SK-N-MC (cell line): ENCODE data around the gene GJA10.

Source experiments
- DNase-seq: peaks from one replicate; pipeline ENCODE4 v3.0.0-alpha.2; 2011; ENCODE audit warnings: low read depth, low spot score
- H3K27ac ChIP-seq: fragments of 200-600 bp; sonication (generic); 2 replicates; pipeline ENCODE4 v1.5.1; 2016; ENCODE audit warnings: mixed run types
- H3K36me3 ChIP-seq: fragments of 200-600 bp; sonication (generic); 2 replicates; pipeline ENCODE4 v1.6.1; 2017; ENCODE audit warnings: antibody characterized with exemption, low read length, mixed read lengths; ENCODE audit not compliant: insufficient read depth
- H3K4me3 ChIP-seq: fragments of 200-600 bp; sonication (generic); 2 replicates; pipeline ENCODE4 v1.5.1; 2016
- H3K9ac ChIP-seq: fragments of 200-600 bp; sonication (generic); 2 replicates; pipeline ENCODE4 v1.8.0; 2017; ENCODE audit warnings: mixed run types, mixed read lengths; ENCODE audit not compliant: insufficient read length
- H3K9me3 ChIP-seq: fragments of 200-600 bp; sonication (generic); 2 replicates; pipeline ENCODE4 v1.6.1; 2017; ENCODE audit warnings: low read depth, mild to moderate bottlenecking, antibody characterized with exemption, low read length, moderate library complexity, mixed read lengths
- EZH2 ChIP-seq: fragments of 200-600 bp; sonication (generic); IDR thresholded peaks from one replicate; pipeline ENCODE4 v1.6.1; 2017; ENCODE audit warnings: antibody characterized with exemption
- FOXP2 ChIP-seq: optimal IDR thresholded peaks from 2 replicates; pipeline ENCODE3; 2011; ENCODE audit warnings: mild to moderate bottlenecking, moderate library complexity; ENCODE audit not compliant: insufficient read depth; ENCODE audit errors: extremely low read length, control extremely low read depth
- POLR2AphosphoS5 ChIP-seq: IDR thresholded peaks from 2 replicates; pipeline ENCODE4 v1.6.1; 2012; ENCODE audit warnings: mild to moderate bottlenecking, low read depth, low read length, borderline replicate concordance

GJA10 gene

GRCh38 chr6:89927264-89927663 lies 33.0 kb downstream of the GJA10 start:
- no peak overlapping the region for H3K27ac ChIP-seq
- H3K9ac ChIP-seq, result no peak overlapping the region
- TF ChIP-seq POLR2AphosphoS5, result no peak
- TF ChIP-seq FOXP2, result no peak
- TF ChIP-seq EZH2, result no peak
- no peak overlapping the region for H3K4me3 ChIP-seq
- no peak for DNase-seq
- no peaks in the 10 kb centered on the region for H3K36me3 ChIP-seq
- H3K9me3 ChIP-seq, result no peaks in the 10 kb centered on the region

GRCh38 chr6:89927791-89928550 lies 33.7 kb downstream of the GJA10 start:
- H3K4me3 ChIP-seq, result no peak overlapping the region
- no peak overlapping the region for H3K27ac ChIP-seq
- H3K36me3 ChIP-seq, result no peaks in the 10 kb centered on the region
- no peak for DNase-seq
- no peak overlapping the region for H3K9ac ChIP-seq
- no peaks in the 10 kb centered on the region for H3K9me3 ChIP-seq
- TF ChIP-seq FOXP2 (no peak), POLR2AphosphoS5 (no peak), EZH2 (no peak)

GRCh38 chr6:89928604-89929003 lies 34.3 kb downstream of the GJA10 start:
- TF ChIP-seq POLR2AphosphoS5 (no peak), FOXP2 (no peak)
- DNase-seq, result no peak
- Histone ChIP-seq H3K36me3 (no peaks in the 10 kb centered on the region), H3K27ac (no peak overlapping the region), H3K9me3 (no peaks in the 10 kb centered on the region), H3K9ac (no peak overlapping the region), H3K4me3 (no peak overlapping the region)

- no peak overlapping the region for H3K9ac ChIP-seq
- no peaks in the 10 kb centered on the region for H3K9me3 ChIP-seq
- no peaks in the 10 kb centered on the region for H3K36me3 ChIP-seq
- no peak for DNase-seq
- TF ChIP-seq FOXP2, result no peak
- no peak for TF ChIP-seq POLR2AphosphoS5
- TF ChIP-seq EZH2, result no peak
- H3K4me3 ChIP-seq, result no peak overlapping the region
- H3K27ac ChIP-seq, result no peak overlapping the region
Observed at GRCh38 chr6:89930789-89931188, 36.5 kb downstream of the GJA10 start.

- no peak for TF ChIP-seq POLR2AphosphoS5
- no peak for TF ChIP-seq EZH2
- no peak for TF ChIP-seq FOXP2
- no peak for DNase-seq
- Histone ChIP-seq H3K9ac (no peak overlapping the region), H3K36me3 (no peaks in the 10 kb centered on the region), H3K9me3 (no peaks in the 10 kb centered on the region), H3K4me3 (no peak overlapping the region), H3K27ac (no peak overlapping the region)
Observed at GRCh38 chr6:89932245-89932802, 38.1 kb downstream of the GJA10 start.

- no peak overlapping the region for H3K27ac ChIP-seq
- no peak for TF ChIP-seq POLR2AphosphoS5
- TF ChIP-seq EZH2, result no peak
- TF ChIP-seq FOXP2, result no peak
- H3K4me3 ChIP-seq, result no peak overlapping the region
- H3K9me3 ChIP-seq, result no peaks in the 10 kb centered on the region
- no peaks in the 10 kb centered on the region for H3K36me3 ChIP-seq
- no peak overlapping the region for H3K9ac ChIP-seq
- DNase-seq, result no peak
Observed at GRCh38 chr6:89934685-89935366, 40.6 kb downstream of the GJA10 start.

- DNase-seq, result no peak
- H3K4me3 ChIP-seq, result no peak overlapping the region
- no peak overlapping the region for H3K9ac ChIP-seq
- no peaks in the 10 kb centered on the region for H3K9me3 ChIP-seq
- no peak for TF ChIP-seq EZH2
- H3K27ac ChIP-seq, result no peak overlapping the region
- H3K36me3 ChIP-seq, result no peaks in the 10 kb centered on the region
Observed at GRCh38 chr6:89936177-89936576, 41.9 kb downstream of the GJA10 start.

GRCh38 chr6:89938014-89938413 lies 43.7 kb downstream of the GJA10 start:
- DNase-seq, result no peak
- TF ChIP-seq FOXP2 (no peak), POLR2AphosphoS5 (no peak), EZH2 (no peak)
- Histone ChIP-seq H3K36me3 (no peaks in the 10 kb centered on the region), H3K9me3 (no peaks in the 10 kb centered on the region), H3K9ac (no peak overlapping the region), H3K4me3 (no peak overlapping the region), H3K27ac (no peak overlapping the region)
